ENCODE results near the gene MAPKAP1.
"Not testable (repeated sequence)": the region's sequence is repeated elsewhere in the genome, so short reads cannot be mapped to it uniquely, and the experiment has no call there.

The MAPKAP1 gene

DNA sequence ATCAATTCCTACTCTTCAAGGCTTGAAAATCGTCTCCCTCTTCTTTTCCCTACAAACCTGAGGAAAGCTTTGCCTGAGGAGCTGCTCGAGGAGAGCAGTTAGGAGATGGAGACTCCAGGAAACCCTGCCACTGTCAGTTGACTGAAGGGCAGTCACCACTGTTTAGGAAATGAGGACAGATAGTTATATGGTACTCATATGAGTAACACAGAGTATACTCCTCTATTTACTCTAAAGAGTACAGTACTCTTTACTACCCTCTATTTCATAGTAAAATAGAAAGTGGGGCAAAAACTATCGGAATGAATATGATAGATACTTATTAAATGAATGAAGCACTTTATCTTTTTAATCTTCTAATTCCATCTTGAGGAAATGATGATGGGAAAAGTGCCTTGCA is 115.8 kb downstream of the MAPKAP1 start:
- no peak overlapping the region for H2AFZ ChIP-seq (ENCODE audit: low read length, unreplicated experiment)
- no peak overlapping the region for H3K4me3 ChIP-seq (ENCODE audit: low read depth, low read length)
- H3K27ac ChIP-seq (ENCODE audit: low read depth, low read length): no peak overlapping the region
- peaks cover 3% of the 10 kb centered on the region; the same call in 1 of the 2 replicates for H3K36me3 ChIP-seq (ENCODE audit: insufficient read depth, low read length)
- H3K79me2 ChIP-seq (ENCODE audit: control insufficient read depth, insufficient read depth, low read length, unreplicated experiment): peaks cover 41% of the 10 kb centered on the region
- no peaks in the 10 kb centered on the region for H3K27me3 ChIP-seq (ENCODE audit: insufficient read depth, low read length)
- H3K4me1 ChIP-seq (ENCODE audit: control insufficient read depth, insufficient read depth, low read length, unreplicated experiment): no peaks in the 10 kb centered on the region

- Histone ChIP-seq H3K27me3 (ENCODE audit: insufficient read depth, low read length) (no peaks in the 10 kb centered on the region), H2AFZ (ENCODE audit: low read length, unreplicated experiment) (no peak overlapping the region), H3K27ac (ENCODE audit: low read depth, low read length) (no peak overlapping the region), H3K4me3 (ENCODE audit: low read depth, low read length) (no peak overlapping the region), H3K79me2 (ENCODE audit: control insufficient read depth, insufficient read depth, low read length, unreplicated experiment) (peaks cover 43% of the 10 kb centered on the region), H3K36me3 (ENCODE audit: insufficient read depth, low read length) (no peaks in the 10 kb centered on the region), H3K4me1 (ENCODE audit: control insufficient read depth, insufficient read depth, low read length, unreplicated experiment) (no peaks in the 10 kb centered on the region)
Observed at GRCh38 chr9:125589287-125589686, 117.7 kb downstream of the MAPKAP1 start.

DNA sequence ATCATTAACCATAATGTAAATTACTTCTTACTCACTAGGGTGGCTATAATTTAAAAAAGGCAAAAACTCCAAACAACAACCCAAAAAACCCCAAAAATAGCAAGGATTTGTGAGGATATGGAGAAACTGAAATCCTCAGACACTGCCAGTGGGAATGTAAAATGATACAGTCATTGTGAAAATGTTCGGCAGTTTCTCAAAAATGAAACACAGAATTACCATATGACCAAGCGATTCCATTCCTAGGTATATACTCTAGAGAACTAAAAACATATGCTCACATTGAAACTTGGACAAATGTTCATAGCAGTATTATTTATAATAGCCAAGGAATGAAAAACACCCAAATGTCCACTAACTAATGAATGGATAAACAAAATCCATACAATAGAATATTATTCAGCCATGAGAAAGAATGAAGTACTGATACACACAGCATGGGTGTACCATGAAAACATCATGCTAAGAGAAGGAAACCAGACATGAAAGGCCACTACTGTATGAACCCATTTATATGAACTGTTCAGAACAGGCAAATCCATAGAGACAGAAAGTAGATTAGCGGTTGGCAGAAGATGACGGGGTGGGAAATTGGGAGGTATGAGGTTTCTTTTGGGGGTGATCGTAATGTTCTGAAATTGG is 119.1 kb downstream of the MAPKAP1 start:
- Histone ChIP-seq H3K79me2 (ENCODE audit: control insufficient read depth, insufficient read depth, low read length, unreplicated experiment) (peaks cover 38% of the 10 kb centered on the region), H3K36me3 (ENCODE audit: insufficient read depth, low read length) (no peaks in the 10 kb centered on the region), H3K27ac (ENCODE audit: low read depth, low read length) (no peak overlapping the region), H2AFZ (ENCODE audit: low read length, unreplicated experiment) (no peak overlapping the region), H3K4me1 (ENCODE audit: control insufficient read depth, insufficient read depth, low read length, unreplicated experiment) (no peaks in the 10 kb centered on the region), H3K4me3 (ENCODE audit: low read depth, low read length) (no peak overlapping the region), H3K27me3 (ENCODE audit: insufficient read depth, low read length) (no peaks in the 10 kb centered on the region)

DNA sequence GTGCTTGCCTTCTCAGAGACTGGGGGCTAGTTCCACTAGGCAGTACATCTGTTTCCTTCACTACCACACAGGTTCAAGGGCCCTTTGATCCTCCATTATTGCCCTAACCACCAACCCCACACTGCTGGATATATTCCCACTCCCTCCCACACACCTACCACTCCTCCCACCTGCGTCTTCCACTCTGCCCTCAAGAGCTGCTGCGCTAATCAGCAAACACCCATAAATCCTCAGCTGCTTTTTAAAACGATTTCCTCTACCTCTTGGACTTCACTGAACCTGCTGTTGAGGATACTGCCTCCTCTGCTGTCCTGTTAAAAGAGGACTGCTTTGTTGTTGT is 120.9 kb downstream of the MAPKAP1 start:
- no peak overlapping the region for H2AFZ ChIP-seq (ENCODE audit: low read length, unreplicated experiment)
- no peak overlapping the region for H3K27ac ChIP-seq (ENCODE audit: low read depth, low read length)
- H3K79me2 ChIP-seq (ENCODE audit: control insufficient read depth, insufficient read depth, low read length, unreplicated experiment): peaks cover 30% of the 10 kb centered on the region
- no peaks in the 10 kb centered on the region for H3K4me1 ChIP-seq (ENCODE audit: control insufficient read depth, insufficient read depth, low read length, unreplicated experiment)
- no peak overlapping the region for H3K4me3 ChIP-seq (ENCODE audit: low read depth, low read length)
- H3K27me3 ChIP-seq (ENCODE audit: insufficient read depth, low read length): no peaks in the 10 kb centered on the region
- H3K36me3 ChIP-seq (ENCODE audit: insufficient read depth, low read length): peaks cover 8% of the 10 kb centered on the region; the same call in 1 of the 2 replicates

DNA sequence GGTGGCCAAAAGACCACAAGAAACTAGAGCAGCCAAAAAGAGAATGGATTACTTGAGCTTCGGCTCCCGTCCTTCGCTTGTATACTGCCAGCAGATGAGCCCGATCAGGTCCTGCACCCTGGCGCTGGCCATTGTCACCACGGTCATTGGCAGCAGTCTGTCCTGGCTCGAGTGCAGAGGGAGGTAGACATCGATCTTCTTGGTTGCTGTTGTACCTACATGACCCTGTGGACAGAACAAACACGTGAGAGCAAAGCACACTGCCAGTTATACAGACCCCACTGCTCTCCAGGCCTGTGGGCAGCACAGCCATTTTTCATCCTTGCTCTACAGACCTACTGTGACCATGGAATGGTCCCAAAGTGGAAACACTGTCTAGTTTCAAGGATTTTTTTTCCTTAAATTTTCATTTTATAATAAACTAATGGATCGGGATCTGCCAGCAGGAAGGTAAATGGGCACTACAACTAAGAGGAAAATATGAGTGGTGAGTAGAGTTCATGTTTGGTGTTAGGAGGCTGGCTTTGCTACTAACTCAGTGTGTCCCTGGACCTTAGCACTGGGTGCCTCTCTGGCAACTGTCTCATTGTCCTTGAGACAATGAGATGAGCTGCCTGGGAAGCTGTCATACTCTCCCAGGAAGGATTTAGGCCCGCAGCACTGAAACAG is 121.4 kb downstream of the MAPKAP1 start:
- Histone ChIP-seq H3K27ac (ENCODE audit: low read depth, low read length) (no peak overlapping the region), H3K79me2 (ENCODE audit: control insufficient read depth, insufficient read depth, low read length, unreplicated experiment) (peaks cover 26% of the 10 kb centered on the region), H3K4me3 (ENCODE audit: low read depth, low read length) (no peak overlapping the region), H3K4me1 (ENCODE audit: control insufficient read depth, insufficient read depth, low read length, unreplicated experiment) (no peaks in the 10 kb centered on the region), H3K36me3 (ENCODE audit: insufficient read depth, low read length) (peaks cover 13% of the 10 kb centered on the region; the same call in 1 of the 2 replicates), H3K27me3 (ENCODE audit: insufficient read depth, low read length) (no peaks in the 10 kb centered on the region), H2AFZ (ENCODE audit: low read length, unreplicated experiment) (no peak overlapping the region)

DNA sequence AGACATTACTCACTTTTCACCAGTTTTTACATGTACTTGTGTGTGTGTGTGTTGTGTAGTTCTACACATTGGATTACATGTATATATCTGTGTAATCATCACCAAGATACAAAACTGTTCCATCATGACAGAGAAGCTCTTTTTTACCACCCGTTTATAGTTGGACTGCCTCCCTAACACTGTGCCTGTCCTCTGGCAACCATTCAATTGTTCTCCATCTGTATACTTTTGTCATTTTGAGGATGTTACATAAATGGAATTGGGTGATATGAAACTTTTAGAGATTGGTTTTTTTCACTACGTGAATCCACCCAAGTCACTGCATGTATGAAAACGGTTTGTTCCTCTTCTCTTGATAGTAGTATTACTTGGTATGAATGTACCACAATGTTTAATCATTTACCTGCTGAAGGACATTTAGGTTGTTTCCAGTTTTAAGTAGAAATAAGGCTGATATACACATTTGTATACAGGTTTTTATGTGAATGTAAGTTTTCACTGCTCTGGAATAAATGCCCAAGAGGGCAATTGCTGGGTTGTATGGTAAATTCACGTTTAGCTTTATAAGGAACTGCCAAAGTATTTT is 126.2 kb downstream of the MAPKAP1 start:
- no peak overlapping the region for H3K27ac ChIP-seq (ENCODE audit: low read depth, low read length)
- H3K4me1 ChIP-seq (ENCODE audit: control insufficient read depth, insufficient read depth, low read length, unreplicated experiment): no peaks in the 10 kb centered on the region
- no peaks in the 10 kb centered on the region for H3K27me3 ChIP-seq (ENCODE audit: insufficient read depth, low read length)
- H3K4me3 ChIP-seq (ENCODE audit: low read depth, low read length): no peak overlapping the region
- no peaks in the 10 kb centered on the region for H3K79me2 ChIP-seq (ENCODE audit: control insufficient read depth, insufficient read depth, low read length, unreplicated experiment)
- peaks cover 16% of the 10 kb centered on the region; the same call in 1 of the 2 replicates for H3K36me3 ChIP-seq (ENCODE audit: insufficient read depth, low read length)
- H2AFZ ChIP-seq (ENCODE audit: low read length, unreplicated experiment): no peak overlapping the region

DNA sequence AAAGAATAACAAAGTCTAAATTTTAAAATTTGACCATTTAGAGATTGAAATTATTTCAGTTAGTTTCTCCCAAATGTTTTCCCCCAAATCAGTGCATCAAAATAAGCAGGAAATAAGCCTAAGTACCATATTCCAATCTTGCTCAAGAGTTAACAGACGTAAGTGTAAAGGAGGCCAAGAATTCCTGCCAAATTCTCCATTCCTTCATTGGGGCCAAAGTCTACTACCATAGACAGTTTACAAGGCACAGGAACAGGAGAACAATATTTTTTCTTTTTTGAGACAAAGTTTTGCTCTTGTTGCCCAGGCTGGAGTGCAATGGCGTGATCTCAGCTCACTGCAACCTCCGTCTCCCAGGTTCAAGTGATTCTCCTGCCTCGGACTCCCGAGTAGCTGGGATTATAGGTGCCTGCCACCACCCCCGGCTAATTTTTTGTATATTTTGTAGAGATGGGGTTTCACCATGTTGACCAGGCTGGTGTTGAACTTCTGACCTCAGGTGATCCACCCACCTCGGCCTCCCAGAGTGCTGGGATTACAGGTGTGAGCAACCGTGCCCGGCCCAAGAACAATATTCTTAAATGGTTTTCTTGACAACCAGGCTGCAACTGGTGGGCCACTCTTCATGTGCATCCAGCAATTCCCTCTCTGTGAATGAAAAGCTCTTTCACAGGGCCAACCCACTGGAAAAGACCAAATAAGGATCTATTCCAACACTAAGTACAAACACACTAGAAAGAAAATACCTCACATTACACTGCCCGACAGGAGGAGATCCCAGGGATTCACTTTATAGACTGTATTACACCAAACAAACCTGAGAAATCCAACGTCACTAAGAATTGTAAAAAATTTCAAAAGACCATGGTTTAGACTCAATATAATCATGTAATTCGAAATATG is 127.7 kb downstream of the MAPKAP1 start:
- no peak overlapping the region for H2AFZ ChIP-seq (ENCODE audit: low read length, unreplicated experiment)
- no peaks in the 10 kb centered on the region for H3K79me2 ChIP-seq (ENCODE audit: control insufficient read depth, insufficient read depth, low read length, unreplicated experiment)
- no peak overlapping the region for H3K27ac ChIP-seq (ENCODE audit: low read depth, low read length)
- peaks cover 24% of the 10 kb centered on the region; the same call in 1 of the 2 replicates for H3K36me3 ChIP-seq (ENCODE audit: insufficient read depth, low read length)
- H3K4me3 ChIP-seq (ENCODE audit: low read depth, low read length): no peak overlapping the region
- no peaks in the 10 kb centered on the region for H3K4me1 ChIP-seq (ENCODE audit: control insufficient read depth, insufficient read depth, low read length, unreplicated experiment)
- H3K27me3 ChIP-seq (ENCODE audit: insufficient read depth, low read length): no peaks in the 10 kb centered on the region

DNA sequence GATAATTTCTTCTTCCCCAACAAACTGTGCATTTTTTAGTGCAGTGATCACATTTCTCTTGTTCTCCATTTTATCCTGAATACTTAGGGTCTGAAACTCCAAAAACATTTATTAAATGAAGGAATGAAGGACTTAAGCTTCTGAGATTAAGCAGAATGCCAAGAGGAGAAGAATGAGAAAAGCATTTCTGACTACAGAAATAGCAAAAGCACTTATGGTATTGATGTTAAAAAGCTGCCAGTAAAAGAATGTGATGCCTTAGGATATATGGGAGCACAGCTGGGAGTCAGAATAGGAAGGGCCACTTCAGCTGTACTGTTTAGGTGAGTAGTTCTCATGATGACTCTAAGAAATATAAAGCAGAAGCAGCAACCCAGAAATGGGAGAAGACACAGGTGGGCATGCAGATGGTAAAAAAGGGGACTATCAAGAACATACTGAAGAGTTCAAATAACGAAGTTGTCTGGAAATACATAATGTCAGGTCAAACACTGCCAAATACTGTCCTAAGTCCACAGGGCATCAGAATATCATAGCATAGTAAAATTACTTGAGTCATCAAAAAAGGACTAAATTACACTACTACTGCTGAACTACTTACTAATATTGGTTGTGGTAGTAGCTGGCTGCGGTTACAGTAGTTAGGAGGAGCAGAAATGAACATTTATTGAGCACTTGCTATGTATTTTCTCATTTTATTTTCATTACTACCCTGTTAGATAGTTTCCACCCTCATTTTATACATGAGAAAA is 132.7 kb downstream of the MAPKAP1 start:
- no peak overlapping the region for H3K27ac ChIP-seq (ENCODE audit: low read depth, low read length)
- no peak overlapping the region for H3K4me3 ChIP-seq (ENCODE audit: low read depth, low read length)
- H2AFZ ChIP-seq (ENCODE audit: low read length, unreplicated experiment): no peak overlapping the region
- peaks cover 32% of the 10 kb centered on the region; the same call in 1 of the 2 replicates for H3K36me3 ChIP-seq (ENCODE audit: insufficient read depth, low read length)
- H3K4me1 ChIP-seq (ENCODE audit: control insufficient read depth, insufficient read depth, low read length, unreplicated experiment): no peaks in the 10 kb centered on the region
- H3K27me3 ChIP-seq (ENCODE audit: insufficient read depth, low read length): no peaks in the 10 kb centered on the region
- H3K79me2 ChIP-seq (ENCODE audit: control insufficient read depth, insufficient read depth, low read length, unreplicated experiment): no peaks in the 10 kb centered on the region

DNA sequence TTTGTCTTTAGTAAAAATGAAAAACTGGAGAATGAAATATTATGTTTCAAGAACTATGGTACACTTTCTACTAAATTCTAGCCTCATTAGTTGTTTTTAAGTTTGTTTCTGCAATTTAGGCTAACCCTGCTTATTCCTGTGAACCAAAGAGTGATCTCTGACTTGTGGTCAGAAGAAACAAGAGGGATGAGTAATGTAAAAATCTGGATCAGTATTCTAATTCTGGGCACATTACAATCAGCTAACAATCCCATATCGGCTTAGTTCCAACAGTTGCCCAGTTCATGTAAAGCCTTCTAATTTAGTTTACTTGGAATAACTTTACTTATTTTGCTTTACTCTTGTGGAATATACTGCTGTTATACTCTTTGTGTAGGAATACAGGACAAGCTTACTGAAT is 134.5 kb downstream of the MAPKAP1 start:
- H3K27me3 ChIP-seq (ENCODE audit: insufficient read depth, low read length); H3K79me2 ChIP-seq (ENCODE audit: control insufficient read depth, insufficient read depth, low read length, unreplicated experiment); H3K4me3 ChIP-seq (ENCODE audit: low read depth, low read length); H3K4me1 ChIP-seq (ENCODE audit: control insufficient read depth, insufficient read depth, low read length, unreplicated experiment); H2AFZ ChIP-seq (ENCODE audit: low read length, unreplicated experiment); H3K27ac ChIP-seq (ENCODE audit: low read depth, low read length): not testable (repeated sequence)
- peaks cover 32% of the 10 kb centered on the region; the same call in 1 of the 2 replicates for H3K36me3 ChIP-seq (ENCODE audit: insufficient read depth, low read length)

DNA sequence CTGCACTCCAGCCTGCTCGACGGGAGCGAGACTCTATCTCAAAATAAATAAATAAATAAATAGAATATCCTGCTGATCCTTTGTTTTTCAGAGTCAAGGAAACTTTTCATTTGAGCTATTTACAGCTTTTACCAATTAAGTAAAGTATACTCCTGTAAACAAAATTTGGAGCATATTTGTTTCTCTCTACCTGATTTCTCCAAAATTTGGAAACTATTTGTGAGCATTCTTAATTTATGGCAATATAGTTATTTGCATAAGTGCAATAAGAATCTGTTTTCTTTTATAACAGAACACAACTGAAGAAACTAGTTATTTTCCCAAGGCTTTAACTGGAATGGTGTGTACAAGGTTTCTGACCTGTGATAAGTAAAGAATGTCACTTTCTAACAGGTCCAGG is 135.2 kb downstream of the MAPKAP1 start:
- H3K36me3 ChIP-seq (ENCODE audit: insufficient read depth, low read length): peaks cover 32% of the 10 kb centered on the region; the same call in 1 of the 2 replicates
- not testable (repeated sequence) for H3K27ac ChIP-seq (ENCODE audit: low read depth, low read length); H3K4me3 ChIP-seq (ENCODE audit: low read depth, low read length); H2AFZ ChIP-seq (ENCODE audit: low read length, unreplicated experiment); H3K79me2 ChIP-seq (ENCODE audit: control insufficient read depth, insufficient read depth, low read length, unreplicated experiment); H3K4me1 ChIP-seq (ENCODE audit: control insufficient read depth, insufficient read depth, low read length, unreplicated experiment); H3K27me3 ChIP-seq (ENCODE audit: insufficient read depth, low read length)

Data from ACC112 (cell line).